GM21576 (cell line): ENCODE results near the gene NPIPA7.
"Not testable (repeated sequence)": the region's sequence is repeated elsewhere in the genome, so short reads cannot be mapped to it uniquely, and the experiment has no call there.

ENCODE experiments used
- ATAC-seq: cut with Tn5 transposase; IDR thresholded peaks from one replicate; pipeline ENCODE4 v1.9.1; 2021; ENCODE audit warnings: mild to moderate bottlenecking, moderate library complexity; ENCODE audit not compliant: unreplicated experiment

NPIPA7 gene

DNA sequence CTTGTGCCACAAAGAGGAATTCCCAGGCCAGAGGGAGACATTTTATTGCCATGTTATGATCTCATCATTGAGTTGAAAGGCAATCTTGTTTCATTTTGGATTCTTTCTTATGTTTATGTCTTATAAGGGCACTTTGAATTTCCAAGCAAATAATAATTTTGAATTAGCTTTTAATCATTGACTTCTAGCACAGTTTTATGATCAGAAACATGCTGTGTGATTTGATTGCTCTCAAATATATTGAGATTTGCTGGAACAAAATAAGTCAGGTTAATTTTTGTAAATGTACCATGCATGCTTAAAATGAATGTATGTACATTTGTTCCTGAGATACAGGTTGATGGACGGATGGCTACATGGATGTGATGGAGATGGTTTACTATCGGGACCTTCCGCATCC, at the start of gene NPIPA7:
Gene NPIPA7 (plus strand): TSS at position 301 of the 400 bp plus-strand sequence. CDS start 105 bp downstream, outside the sequence.
- not testable (repeated sequence) for ATAC-seq

GRCh38 chr16:16331466-16331865, 47.5 kb upstream of the NPIPA7 start:
- ATAC-seq: not testable (repeated sequence)

DNA sequence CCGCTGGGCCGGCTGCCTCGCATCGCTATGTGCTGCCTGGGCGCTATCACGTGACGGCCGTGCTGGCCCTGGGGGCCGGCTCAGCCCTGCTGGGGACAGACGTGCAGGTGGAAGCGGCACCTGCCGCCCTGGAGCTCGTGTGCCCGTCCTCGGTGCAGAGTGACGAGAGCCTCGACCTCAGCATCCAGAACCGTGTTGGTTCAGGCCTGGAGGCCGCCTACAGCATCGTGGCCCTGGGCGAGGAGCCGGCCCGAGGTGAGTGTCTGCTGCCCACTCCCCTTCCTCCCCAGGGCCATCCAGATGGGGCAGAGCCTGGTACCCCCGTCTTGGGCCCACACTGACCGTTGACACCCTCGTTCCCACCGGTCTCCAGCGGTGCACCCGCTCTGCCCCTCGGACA, 21.4 kb upstream of the NPIPA7 start:
- not testable (repeated sequence) for ATAC-seq

- ATAC-seq: not testable (repeated sequence)
Observed at GRCh38 chr16:16358539-16359240, 20.2 kb upstream of the NPIPA7 start.

- ATAC-seq: not testable (repeated sequence)
Observed at GRCh38 chr16:16363595-16363994, 15.3 kb upstream of the NPIPA7 start.

- ATAC-seq: not testable (repeated sequence)
Observed at GRCh38 chr16:16364100-16364499, 14.8 kb upstream of the NPIPA7 start.

DNA sequence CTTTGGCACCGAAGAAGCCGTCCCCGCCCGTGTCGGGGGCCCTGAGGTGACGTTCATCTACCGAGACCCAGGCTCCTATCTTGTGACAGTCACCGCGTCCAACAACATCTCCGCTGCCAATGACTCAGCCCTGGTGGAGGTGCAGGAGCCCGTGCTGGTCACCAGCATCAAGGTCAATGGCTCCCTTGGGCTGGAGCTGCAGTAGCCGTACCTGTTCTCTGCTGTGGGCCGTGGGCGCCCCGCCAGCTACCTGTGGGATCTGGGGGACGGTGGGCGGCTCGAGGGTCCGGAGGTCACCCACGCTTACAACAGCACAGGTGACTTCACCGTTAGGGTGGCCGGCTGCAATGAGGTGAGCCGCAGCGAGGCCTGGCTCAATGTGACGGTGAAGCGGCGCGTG, 14.2 kb upstream of the NPIPA7 start:
- not testable (repeated sequence) for ATAC-seq

DNA sequence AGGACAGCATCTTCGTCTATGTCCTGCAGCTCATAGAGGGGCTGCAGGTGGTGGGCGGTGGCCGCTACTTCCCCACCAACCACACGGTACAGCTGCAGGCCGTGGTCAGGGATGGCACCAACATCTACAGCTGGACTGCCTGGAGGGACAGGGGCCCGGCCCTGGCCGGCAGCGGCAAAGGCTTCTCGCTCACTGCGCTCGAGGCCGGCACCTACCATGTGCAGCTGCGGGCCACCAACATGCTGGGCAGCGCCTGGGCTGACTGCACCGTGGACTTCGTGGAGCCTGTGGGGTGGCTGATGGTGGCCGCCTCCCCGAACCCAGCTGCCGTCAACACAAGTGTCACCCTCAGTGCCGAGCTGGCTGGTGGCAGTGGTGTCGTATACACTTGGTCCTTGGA, 13.6 kb upstream of the NPIPA7 start:
- not testable (repeated sequence) for ATAC-seq

GRCh38 chr16:16365851-16366250, 13.1 kb upstream of the NPIPA7 start:
- not testable (repeated sequence) for ATAC-seq

DNA sequence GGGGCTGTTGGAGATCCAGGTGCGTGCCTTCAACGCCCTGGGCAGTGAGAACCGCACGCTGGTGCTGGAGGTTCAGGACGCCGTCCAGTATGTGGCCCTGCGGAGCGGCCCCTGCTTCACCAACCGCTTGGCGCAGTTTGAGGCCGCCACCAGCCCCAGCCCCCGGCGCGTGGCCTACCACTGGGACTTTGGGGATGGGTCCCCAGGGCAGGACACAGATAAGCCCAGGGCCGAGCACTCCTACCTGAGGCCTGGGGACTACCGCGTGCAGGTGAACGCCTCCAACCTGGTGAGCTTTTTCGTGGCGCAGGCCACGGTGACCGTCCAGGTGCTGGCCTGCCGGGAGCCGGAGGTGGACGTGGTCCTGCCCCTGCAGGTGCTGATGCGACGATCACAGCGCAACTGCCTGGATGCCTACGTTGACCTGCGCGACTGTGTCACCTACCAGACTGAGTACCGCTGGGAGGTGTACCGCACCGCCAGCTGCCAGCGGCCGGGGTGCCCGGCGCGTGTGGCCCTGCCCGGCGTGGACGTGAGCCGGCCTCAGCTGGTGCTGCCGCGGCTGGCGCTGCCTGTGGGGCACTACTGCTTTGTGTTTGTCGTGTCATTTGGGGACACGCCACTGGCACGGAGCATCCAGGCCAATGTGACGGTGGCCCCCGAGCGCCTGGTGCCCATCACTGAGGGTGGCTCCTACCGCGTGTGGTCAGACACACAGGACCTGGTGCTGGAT, 12.2 kb upstream of the NPIPA7 start:
- ATAC-seq: not testable (repeated sequence)

GRCh38 chr16:16367285-16367628, 11.7 kb upstream of the NPIPA7 start:
- ATAC-seq: not testable (repeated sequence)

DNA sequence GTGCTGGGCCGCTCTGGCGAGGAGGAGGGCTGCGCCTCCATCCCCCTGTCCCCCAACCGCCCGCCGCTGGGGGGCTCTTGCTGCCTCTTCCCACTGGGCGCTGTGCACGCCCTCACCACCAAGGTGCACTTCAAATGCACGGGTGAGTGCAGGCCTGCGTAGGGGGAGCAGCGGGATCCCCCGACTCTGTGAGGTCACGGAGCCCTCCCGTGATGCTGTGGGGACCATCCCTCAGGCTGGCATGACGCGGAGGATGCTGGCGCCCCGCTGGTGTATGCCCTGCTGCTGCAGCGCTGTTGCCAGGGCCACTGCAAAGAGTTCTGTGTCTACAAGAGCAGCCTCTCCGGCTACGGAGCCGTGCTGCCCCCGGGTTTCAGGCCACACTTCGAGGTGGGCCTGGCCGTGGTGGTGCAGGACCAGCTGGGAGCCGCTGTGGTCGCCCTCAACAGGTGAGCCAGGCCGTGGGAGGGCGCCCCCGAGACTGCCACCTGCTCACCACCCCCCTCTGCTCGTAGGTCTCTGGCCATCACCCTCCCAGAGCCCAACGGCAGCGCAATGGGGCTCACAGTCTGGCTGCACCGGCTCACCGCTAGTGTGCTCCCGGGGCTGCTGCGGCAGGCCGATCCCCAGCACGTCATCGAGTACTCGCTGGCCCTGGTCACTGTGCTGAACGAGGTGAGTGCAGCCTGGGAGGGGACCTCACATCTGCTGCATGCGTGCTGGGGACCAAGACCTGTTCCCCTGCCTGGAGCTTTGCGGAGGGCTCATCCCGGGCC, 9.7 kb upstream of the NPIPA7 start:
- not testable (repeated sequence) for ATAC-seq

DNA sequence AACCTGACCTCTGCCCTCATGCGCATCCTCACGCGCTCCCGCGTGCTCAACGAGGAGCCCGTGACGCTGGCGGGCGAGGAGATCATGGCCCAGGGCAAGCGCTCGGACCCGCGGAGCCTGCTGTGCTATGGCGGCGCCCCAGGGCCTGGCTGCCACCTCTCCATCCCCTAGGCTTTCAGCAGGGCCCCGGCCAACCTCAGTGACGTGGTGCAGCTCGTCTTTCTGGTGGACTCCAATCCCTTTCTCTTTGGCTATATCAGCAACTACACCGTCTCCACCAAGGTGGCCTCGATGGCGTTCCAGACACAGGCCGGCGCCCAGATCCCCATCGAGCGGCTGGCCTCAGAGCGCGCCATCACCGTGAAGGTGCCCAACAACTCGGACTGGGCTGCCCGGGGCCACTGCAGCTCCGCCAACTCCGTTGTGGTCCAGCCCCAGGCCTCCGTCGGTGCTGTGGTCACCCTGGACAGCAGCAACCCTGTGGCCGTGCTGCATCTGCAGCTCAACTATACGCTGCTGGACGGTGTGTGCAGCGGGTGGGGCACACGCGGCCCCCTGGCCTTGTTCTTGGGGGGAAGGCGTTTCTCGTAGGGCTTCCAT, 7.7 kb upstream of the NPIPA7 start:
- ATAC-seq: not testable (repeated sequence)

GRCh38 chr16:16374192-16374591, 4.7 kb upstream of the NPIPA7 start:
- ATAC-seq: not testable (repeated sequence)

DNA sequence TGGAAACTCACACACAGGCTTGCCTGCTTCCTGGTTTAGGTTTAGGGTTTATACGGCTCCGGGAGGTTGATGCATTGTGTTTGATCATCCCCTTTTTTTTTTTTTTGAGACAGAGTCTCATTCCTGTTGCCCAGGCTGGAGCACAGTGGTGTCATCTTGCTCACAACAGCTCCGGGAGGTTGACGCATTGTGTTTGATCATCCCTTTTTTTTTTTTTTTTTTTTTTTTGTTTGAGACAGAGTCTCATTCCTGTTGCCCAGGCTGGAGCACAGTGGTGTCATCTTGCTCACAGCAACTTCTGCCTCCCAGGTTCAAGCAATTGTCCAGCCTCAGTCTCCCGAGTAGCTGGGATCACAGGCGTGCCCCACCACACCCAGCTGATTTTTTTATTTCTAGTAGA, 20.7 kb downstream of the NPIPA7 start:
- ATAC-seq: not testable (repeated sequence)

DNA sequence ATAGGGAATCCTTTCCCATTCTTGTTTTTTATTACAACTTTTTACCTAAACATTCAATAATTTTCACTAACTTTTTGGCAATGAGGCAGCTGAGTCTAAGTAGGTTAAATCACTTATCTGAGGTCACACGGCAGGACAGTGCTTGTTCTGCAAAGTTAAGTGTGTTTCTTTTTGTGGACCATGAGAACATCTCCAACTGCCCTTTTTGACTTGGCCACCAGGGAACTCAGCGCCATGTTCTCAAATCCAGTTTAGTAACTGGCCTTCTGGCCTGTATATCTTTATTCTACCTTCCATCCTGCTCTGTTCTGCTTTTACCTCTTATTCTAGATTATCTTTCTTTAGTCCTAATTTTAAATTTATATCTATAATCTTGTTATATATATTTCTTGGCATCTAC, 23.4 kb downstream of the NPIPA7 start:
- not testable (repeated sequence) for ATAC-seq

GRCh38 chr16:16404283-16404682, 25.3 kb downstream of the NPIPA7 start:
- not testable (repeated sequence) for ATAC-seq

DNA sequence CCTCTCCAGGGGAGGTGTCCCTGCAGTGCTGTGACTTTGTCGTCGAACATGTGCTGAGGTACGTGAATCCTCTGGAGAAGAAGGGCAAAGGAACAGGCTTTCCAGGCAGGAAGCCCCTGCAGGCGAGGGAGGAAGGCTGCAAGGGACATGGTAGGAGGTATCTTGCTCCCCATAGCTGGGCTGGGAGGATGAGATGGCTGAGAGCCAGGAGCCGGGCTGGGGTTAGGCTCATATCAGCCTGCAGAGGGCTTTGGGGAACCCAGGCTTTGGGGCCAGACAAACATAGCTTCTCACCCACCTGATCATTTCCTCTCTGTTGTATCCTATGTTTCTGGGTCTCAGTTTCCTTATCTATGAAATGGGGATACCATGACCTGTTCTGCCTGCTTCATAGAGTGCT, 26.5 kb downstream of the NPIPA7 start:
- not testable (repeated sequence) for ATAC-seq

DNA sequence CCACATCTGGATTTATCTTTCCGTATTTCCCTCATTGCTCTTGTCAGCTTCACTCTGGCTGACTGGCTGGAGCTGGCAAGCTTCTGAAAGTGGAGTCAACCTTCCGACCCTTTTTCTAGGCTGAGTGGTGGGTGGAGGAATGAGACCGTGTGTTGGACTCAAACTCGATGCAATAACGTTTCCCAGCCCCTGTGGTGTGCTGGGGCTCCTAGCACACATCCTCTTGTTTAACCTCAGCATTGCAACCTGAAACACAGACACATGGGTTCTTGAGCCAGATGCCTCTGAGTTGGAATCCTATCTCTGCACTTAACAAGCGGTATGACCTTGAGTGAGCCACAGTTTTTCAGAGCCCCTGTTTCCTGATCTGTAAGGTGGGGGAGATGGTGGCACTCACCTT, 29.5 kb downstream of the NPIPA7 start:
- ATAC-seq: not testable (repeated sequence)

DNA sequence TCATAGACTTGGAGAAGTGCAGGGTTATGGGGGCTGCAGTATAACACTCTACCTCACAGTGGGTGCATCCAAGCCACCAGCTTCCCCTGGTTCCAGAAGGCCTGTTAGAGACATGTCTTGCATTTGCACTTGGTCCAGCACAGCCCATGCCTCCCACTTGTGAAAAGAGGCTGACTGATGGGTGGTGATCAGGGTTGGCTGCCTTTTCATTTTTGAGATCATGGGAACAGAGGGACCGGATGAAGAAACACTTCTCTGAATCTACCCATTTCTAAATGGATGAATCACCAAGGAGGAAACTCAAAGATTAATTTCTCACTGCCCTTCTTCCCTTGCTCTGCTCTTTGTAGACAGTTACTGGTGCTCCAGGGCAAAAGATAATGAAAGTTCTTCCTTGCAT, 34.8 kb downstream of the NPIPA7 start:
- ATAC-seq: not testable (repeated sequence)

DNA sequence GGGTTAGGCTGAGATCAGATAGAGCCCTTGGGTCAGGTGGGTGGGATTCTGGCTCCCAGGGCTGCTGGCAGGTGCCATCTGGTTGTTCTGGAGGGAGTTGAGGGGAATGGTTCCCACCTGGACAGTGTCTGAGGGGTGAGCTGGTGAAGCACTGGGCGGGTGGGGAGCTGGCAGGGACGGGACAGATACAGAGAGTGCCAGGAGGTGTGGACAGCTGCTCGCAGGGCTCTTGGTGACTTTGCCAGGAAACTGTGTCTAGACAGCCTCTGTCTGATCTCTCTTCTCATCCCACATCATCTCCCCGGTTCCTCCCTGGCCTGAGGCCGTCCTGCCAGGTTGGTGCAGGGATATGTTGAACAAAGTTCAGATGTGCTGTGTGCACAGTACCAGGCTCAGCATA, 38.1 kb downstream of the NPIPA7 start:
- not testable (repeated sequence) for ATAC-seq
